SH-SY5Y (cell line): ENCODE data around the gene PRM1.

Source experiments
- GATA2 ChIP-seq: IDR thresholded peaks from 2 replicates; pipeline ENCODE4 v1.6.1; 2011; ENCODE audit warnings: mild to moderate bottlenecking, low read depth, low read length
- GATA3 ChIP-seq: IDR thresholded peaks from 2 replicates; pipeline ENCODE4 v1.6.1; 2011; ENCODE audit warnings: low read depth, mild to moderate bottlenecking, low read length, moderate library complexity

- TF ChIP-seq GATA2, result no peak
- no peak for TF ChIP-seq GATA3
Observed at GRCh38 chr16:11297492-11298142, 16.5 kb upstream of the PRM1 start.
